Spleen (tissue), 7 donors: Measurements from ENCODE around the gene DYTN.

Experiments
- CTCF ChIP-seq, 11 experiments: fragments of 200-600 bp in 7 of 11; fragments of 450-650 bp in 4 of 11; sonication (generic) in 4 of 11; IDR thresholded peaks in 8 of 11; conservative IDR thresholded peaks in 3 of 11; 1 replicate in 7 of 11; 2 replicates in 4 of 11; pipeline versions ENCODE4 v1.4.0 to v1.8.0; 2016 to 2021; ENCODE audit warnings: antibody characterized with exemption in 11 of 11, inconsistent platforms in 4 of 11, mild to moderate bottlenecking in 1 of 11
- POLR2AphosphoS5 ChIP-seq, 3 donors: sonication (generic); formaldehyde crosslinking; IDR thresholded peaks; one replicate each; pipeline ENCODE4 v1.5.1; 2017; ENCODE audit warnings: antibody characterized with exemption in 3 of 3
- donor health status: DM: no; HTN: no; CAD: no; lungs with moderate emphysema.
- donor health status: DM: no; HTN: no; CAD: no.
- donor health status: DM: no; HTN: no; CAD: no.

DNA sequence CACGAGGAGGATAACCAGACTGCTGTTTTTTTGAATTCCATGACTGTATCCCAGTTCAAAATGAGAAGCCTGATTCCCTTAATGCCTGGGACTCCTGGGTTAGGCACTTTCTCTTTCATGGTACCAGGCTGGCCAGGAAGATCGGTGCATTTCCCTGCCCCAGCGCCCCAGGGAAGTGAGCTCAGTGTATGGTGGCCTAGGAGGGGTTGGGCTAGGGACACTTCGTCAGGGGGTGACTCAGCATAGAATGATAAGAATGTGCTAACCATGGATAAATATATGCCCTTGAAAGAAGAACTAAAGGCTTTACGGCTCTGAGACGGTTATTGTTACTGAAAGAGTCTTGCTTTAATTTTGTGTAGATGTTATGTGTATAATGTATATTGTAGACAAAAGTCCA is 103.4 kb downstream of the DYTN start:
- TF ChIP-seq CTCF (IDR thresholded peaks at IDR 0.05 in 8 of 11, conservative IDR thresholded peaks at IDR 0.05 in 3 of 11) (no peak), POLR2AphosphoS5 (IDR thresholded peaks at IDR 0.05) (no peak)
